ENCODE results near the gene LPCAT3.

The LPCAT3 gene

DNA sequence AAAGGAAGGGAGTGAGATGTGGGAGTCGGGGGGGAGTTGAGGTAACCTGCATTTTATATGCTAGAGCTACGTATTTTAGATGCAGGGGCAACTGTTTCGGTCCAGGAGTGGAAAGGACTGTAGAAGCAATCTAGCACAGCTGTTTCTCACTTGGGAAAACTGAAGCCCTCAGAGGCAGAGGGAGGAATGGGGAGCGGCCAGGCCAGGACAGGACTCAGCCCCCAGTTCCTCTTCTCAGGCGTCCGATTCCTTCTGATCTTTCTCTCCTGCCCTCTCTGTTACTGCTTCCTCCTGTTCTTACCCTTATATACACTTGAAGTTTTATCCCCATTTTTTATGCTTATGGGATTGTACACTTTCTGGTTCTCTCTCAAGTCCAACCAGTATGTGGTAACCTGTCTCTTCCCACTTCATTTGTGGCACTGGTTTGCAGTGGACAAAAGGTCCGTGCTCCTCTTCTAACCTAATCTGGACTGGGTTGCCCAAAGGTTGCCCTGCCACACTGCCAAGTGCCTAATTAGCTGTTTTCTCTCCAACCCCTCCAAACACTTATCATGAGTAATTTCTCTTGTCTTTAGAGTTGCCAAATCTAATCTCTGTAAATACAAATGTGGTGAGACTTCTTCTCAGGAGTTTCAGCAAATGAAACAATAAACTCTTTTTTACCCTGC is 16.2 kb downstream of the LPCAT3 start:
- DNase-seq (ENCODE audit: low spot score): no peak
- TF ChIP-seq, protein P1, sequence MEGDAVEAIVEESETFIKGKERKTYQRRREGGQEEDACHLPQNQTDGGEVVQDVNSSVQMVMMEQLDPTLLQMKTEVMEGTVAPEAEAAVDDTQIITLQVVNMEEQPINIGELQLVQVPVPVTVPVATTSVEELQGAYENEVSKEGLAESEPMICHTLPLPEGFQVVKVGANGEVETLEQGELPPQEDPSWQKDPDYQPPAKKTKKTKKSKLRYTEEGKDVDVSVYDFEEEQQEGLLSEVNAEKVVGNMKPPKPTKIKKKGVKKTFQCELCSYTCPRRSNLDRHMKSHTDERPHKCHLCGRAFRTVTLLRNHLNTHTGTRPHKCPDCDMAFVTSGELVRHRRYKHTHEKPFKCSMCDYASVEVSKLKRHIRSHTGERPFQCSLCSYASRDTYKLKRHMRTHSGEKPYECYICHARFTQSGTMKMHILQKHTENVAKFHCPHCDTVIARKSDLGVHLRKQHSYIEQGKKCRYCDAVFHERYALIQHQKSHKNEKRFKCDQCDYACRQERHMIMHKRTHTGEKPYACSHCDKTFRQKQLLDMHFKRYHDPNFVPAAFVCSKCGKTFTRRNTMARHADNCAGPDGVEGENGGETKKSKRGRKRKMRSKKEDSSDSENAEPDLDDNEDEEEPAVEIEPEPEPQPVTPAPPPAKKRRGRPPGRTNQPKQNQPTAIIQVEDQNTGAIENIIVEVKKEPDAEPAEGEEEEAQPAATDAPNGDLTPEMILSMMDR (IDR thresholded peaks at IDR 0.05; ENCODE audit: extremely low read depth, insufficient read depth, missing control alignments): no peak
- in situ Hi-C loops (cut with MboI; ENCODE audit: low pct_unique_long_range_greater_than_20kb, low sequenced_read_pairs, unreplicated experiment): no loop called here

DNA sequence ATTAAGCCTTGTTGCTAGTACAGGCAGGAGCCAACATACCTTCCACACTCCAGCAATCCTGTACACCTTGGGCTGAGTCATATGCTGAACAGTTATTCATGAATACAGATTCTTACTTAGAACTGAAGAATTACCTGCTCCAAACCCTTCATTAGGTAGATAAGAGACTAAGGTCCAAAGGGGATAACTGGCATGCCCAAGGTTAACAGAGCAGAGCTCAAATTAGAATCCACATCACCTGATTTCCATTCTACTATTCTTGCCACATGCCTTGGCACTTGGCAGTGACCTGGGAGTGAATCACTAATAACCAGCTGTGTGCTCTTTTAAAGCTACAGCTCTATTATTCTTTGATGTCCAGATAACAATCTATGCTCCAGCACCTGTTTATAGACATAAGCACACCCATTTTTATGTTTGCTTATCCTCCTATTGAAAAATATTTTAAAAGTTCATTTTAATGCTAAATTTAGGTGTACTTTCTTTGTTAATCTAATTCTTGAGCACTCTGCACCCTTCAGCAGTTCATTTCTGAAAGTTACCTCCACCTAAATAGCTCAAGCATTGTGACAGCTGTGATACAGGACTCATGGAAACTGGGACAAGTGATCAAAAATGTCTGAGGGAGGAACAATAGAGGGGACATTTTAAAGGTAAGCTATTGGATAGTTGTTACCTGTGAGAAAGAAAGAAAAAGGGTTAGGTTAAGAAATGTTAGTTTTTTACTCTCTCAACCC is 19.4 kb downstream of the LPCAT3 start:
- no peak for DNase-seq (ENCODE audit: low spot score)
- TF ChIP-seq, protein P1 (IDR thresholded peaks at IDR 0.05; ENCODE audit: extremely low read depth, insufficient read depth, missing control alignments): no peak
- in situ Hi-C loops (cut with MboI; ENCODE audit: low pct_unique_long_range_greater_than_20kb, low sequenced_read_pairs, unreplicated experiment): no loop called here

DNA sequence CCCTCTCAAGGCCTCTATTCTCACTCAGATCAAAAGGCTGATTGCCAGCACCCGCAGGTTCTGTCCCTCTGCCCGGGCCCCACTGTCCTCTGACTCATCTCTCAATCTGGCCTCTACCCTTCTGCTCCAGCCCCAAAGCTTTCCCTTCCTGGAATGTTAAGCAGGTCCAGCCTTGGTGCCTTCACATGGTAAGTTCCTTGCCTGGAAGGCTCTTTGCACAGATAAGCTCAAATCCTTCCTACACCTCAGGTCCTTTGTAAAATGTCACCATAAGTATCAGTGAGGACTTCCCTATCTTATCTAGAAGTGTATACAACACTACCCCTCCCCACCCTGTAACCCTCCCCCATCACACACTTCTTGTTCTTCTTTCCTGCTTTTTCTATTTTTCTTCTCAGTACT is 22.2 kb downstream of the LPCAT3 start:
- TF ChIP-seq, protein P1 (IDR thresholded peaks at IDR 0.05; ENCODE audit: extremely low read depth, insufficient read depth, missing control alignments): no peak
- no peak for DNase-seq (ENCODE audit: low spot score)
- in situ Hi-C loops (cut with MboI; ENCODE audit: low pct_unique_long_range_greater_than_20kb, low sequenced_read_pairs, unreplicated experiment): no loop called here

DNA sequence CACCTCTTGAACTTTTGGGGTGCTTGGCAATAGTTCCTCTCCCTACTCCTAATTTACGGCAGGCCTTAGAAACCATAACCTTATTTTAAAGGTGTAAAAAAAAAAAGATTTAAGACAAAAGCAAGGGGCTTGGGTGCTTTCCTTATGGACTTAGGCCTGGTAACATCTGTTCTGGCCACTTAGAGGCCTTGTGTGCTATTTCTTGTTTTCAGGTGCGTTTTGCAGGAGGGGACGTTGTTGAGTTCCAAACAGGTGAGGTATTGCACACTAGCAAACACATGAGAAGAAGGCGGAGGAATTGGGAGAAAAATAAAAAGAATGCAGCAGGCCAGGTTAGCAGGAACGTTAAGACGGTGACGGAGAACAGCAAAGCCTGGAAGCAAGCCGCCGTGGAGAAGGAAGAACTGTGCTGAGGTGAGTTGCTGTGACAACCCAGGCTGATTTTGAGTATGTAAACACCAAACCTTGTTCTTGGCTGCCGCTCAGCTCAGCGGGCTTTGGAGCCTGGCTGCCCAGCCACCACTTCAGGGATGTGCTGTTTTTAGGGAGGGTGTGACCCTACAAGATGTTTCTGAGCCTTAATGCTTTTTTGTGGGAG is 30.2 kb downstream of the LPCAT3 start:
- no peak for DNase-seq (ENCODE audit: low spot score)
- TF ChIP-seq, protein P1 (IDR thresholded peaks at IDR 0.05; ENCODE audit: extremely low read depth, insufficient read depth, missing control alignments): no peak
- in situ Hi-C loops (cut with MboI; ENCODE audit: low pct_unique_long_range_greater_than_20kb, low sequenced_read_pairs, unreplicated experiment): no loop called here

DNA sequence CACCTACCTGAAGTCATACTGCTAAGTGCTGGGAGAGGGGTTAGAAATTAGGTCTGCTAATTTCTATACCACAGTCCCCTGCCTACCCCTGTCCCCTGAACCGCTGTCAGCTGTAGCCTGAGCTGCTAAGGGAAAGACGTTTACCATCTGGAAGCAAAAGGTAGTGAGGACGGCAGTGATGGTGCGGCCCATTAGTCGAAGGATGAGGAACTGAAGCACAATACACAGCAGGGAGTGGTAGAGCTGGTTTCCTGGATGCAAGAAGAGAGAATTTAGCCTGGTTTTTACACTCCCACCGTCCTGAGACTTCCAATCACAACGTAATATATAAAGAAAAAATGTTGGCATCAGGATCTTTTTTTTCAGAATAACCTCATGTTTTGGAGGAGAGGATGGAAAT is 35.7 kb downstream of the LPCAT3 start:
- TF ChIP-seq, protein P1 (IDR thresholded peaks at IDR 0.05; ENCODE audit: extremely low read depth, insufficient read depth, missing control alignments): no peak
- in situ Hi-C loops (cut with MboI; ENCODE audit: low pct_unique_long_range_greater_than_20kb, low sequenced_read_pairs, unreplicated experiment): no loop called here
- DNase-seq (ENCODE audit: low spot score): no peak

DNA sequence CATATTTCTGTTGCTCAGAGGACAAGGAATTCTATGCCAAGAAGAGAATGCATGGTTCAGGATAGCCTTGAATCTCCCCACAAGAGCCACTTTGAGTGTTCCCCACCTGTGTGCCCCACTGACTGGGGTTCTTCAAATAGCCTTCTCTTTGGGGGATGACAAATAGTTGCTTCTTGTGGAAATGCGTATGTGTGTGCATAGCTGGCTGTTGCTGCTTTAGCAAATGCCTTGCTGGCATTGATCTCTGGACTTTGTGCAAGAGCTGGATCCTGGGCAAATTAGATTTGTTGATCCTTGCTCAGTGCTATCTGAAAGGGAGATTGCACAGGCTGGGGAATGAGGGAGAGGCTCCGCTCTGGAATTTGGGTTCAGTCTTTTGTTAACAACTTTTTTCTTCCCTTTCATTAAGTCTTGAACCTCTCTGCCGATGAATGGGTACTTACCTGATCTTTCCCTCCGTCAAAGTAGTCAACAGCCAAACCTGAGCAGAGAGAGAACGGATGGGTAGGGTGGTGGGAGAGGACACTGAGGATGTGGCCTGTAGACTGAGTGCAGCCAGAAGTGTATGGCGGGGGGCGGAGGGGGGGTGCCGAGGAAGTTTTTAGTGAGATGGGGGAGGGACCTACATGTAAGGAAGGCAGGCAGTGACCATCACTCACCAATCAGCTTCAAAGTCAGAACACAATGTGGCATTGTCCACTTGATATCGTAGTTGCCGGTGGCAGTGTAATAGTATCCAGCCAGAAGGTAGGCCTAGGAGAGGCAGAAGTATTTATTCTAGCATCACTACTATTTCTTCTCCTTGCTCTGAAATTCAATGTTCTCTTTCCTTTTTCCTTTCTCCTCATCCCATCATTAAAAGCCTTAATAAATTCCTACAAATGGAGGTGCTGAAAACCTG is 36.9 kb downstream of the LPCAT3 start:
- in situ Hi-C loops (cut with MboI; ENCODE audit: low pct_unique_long_range_greater_than_20kb, low sequenced_read_pairs, unreplicated experiment): no loop called here
- TF ChIP-seq, protein P1 (IDR thresholded peaks at IDR 0.05; ENCODE audit: extremely low read depth, insufficient read depth, missing control alignments): no peak
- no peak for DNase-seq (ENCODE audit: low spot score)
